Lower leg skin (tissue), 3 donors: ENCODE results near the gene SKIL.

Experiments used
- CTCF ChIP-seq, 3 donors: fragments of 450-650 bp; IDR thresholded peaks; one replicate each; pipeline ENCODE4 v1.5.1; 2016; ENCODE audit warnings: antibody characterized with exemption in 3 of 3, mild to moderate bottlenecking in 3 of 3, moderate library complexity in 2 of 3
- POLR2A ChIP-seq, 2 donors: fragments of 450-650 bp; IDR thresholded peaks; one replicate each; pipeline ENCODE4 v1.6.1; 2016 to 2017; ENCODE audit warnings: antibody characterized with exemption in 2 of 2, mild to moderate bottlenecking in 1 of 2, moderate library complexity in 1 of 2

GRCh38 chr3:170353485-170353884, 4.0 kb upstream of the SKIL start:
- TF ChIP-seq CTCF (IDR thresholded peaks at IDR 0.05) = no peak
- no peak for TF ChIP-seq POLR2A (IDR thresholded peaks at IDR 0.05)
